ENCODE data around the gene SH3BP5L. TPM values are rescaled to one million over a fixed set of nuclear protein-coding genes. Genes with fewer than 3 reads are reported as not detected.
A peak's percentile ranks its signal among the peaks of the same experiment; 100 is the strongest.

Gene SH3BP5L
- total and polyA plus RNA-seq, 2 of the 13 experiments (the other 11 are each of a cell fraction or from before 2014, with no cell fraction given), result 10.3 to 14.9 TPM

DNA sequence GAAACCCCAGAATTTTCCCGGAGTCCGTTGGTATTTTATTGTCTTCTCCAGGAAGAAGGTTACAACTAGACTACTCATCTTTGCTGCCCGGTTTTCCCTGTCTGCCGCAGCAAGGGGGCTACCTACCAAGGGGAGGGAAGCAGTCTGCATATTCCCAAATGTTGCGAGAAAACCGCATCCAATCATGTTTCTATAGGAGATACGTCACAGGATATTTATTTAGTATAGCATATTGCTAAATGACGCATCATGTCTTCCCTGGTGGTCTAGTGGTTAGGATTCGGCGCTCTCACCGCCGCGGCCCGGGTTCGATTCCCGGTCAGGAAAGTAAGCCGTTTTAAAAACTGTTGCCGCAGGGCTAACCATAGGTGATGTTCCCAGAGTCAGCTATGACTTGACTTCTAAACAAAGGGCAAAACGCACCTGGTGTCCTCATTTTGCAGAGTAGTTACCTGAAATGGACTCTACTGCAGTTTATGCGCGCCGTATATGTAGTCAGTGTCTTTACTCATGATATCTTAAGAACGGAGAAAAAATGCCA lies 48.3 kb upstream of the SH3BP5L start (continued):
- TF ChIP-seq FIP1L1 (IDR thresholded peaks at IDR 0.05; ENCODE audit: borderline replicate concordance, insufficient read depth, low read depth, low read length) (no peak), HOXA9 (CRISPR knock-in tag; IDR thresholded peaks at IDR 0.05; ENCODE audit: borderline replicate concordance) (no peak), KAT7 (CRISPR knock-in tag; IDR thresholded peaks at IDR 0.05; ENCODE audit: borderline replicate concordance) (no peak; the same call in 1 of the 2 replicates), FOXP1 (IDR thresholded peaks at IDR 0.05) (no peak), FOXP1 (CRISPR knock-in tag; IDR thresholded peaks at IDR 0.05) (no peak), SIX4 (CRISPR knock-in tag; IDR thresholded peaks at IDR 0.05) (no peak), FOSL1 (CRISPR knock-in tag; IDR thresholded peaks at IDR 0.05; ENCODE audit: borderline replicate concordance) (no peak), HDAC2 (CRISPR knock-in tag; IDR thresholded peaks at IDR 0.05) (no peak), ZNF142 (CRISPR knock-in tag; IDR thresholded peaks at IDR 0.05) (no peak), ZNF317 (CRISPR knock-in tag; IDR thresholded peaks at IDR 0.05) (no peak; the same call in 1 of the 2 replicates), SRSF1 (optimal IDR thresholded peaks at IDR 0.05; ENCODE audit: low read depth, low read length) (no peak), SNAPC4 (CRISPR knock-in tag; IDR thresholded peaks at IDR 0.05) (peak; percentile 4; the same call in 1 of the 2 replicates), KDM4B (CRISPR knock-in tag; IDR thresholded peaks at IDR 0.05) (no peak), ZNF749 (CRISPR knock-in tag; IDR thresholded peaks at IDR 0.05; ENCODE audit: borderline replicate concordance) (no peak), ZNF335 (CRISPR knock-in tag; IDR thresholded peaks at IDR 0.05) (no peak)
- TF ChIP-seq, protein P1, sequence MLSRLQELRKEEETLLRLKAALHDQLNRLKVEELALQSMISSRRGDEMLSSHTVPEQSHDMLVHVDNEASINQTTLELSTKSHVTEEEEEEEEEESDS (CRISPR knock-in tag; IDR thresholded peaks at IDR 0.05; ENCODE audit: borderline replicate concordance), result no peak
- TF ChIP-seq, protein P2, sequence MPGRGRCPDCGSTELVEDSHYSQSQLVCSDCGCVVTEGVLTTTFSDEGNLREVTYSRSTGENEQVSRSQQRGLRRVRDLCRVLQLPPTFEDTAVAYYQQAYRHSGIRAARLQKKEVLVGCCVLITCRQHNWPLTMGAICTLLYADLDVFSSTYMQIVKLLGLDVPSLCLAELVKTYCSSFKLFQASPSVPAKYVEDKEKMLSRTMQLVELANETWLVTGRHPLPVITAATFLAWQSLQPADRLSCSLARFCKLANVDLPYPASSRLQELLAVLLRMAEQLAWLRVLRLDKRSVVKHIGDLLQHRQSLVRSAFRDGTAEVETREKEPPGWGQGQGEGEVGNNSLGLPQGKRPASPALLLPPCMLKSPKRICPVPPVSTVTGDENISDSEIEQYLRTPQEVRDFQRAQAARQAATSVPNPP (CRISPR knock-in tag; IDR thresholded peaks at IDR 0.05), result peak; percentile 35; the same call in 1 of the 2 replicates
